Left renal pelvis (tissue), 4 donors: ENCODE measurements around the gene PIN1. TPM values are rescaled to one million over a fixed set of nuclear protein-coding genes. Genes with fewer than 3 reads are reported as not detected.
"Not testable (repeated sequence)": the region's sequence is repeated elsewhere in the genome, so short reads cannot be mapped to it uniquely, and the experiment has no call there.

Source experiments
- DNase-seq, 4 donors: peaks; one replicate each; pipeline ENCODE4 v3.0.0-alpha.2; 2013; ENCODE audit warnings: low read depth in 4 of 4, low spot score in 3 of 4
- polyA plus RNA-seq, 4 donors: library from polyadenylated mRNA; unstranded; fragments of 120-200 nt; gene quantifications; one replicate each; pipeline ENCODE4 v1.2.1, GENCODE V29; 2013; ENCODE audit not compliant: insufficient read length in 4 of 4

PIN1 gene
- 10 to 100 TPM; 45.8 to 73.3 (median 48.4) TPM for polyA plus RNA-seq

- peak; percentile 94 to 98 (median 96) for DNase-seq
These were observed at the start of gene PIN1 for GRCh38 chr19:9834726-9835506. Gene PIN1 (plus strand): TSS chr19:9835318. CDS start chr19:9835345, 27 bp downstream.

GRCh38 chr19:9785367-9786331 lies 49.5 kb upstream of the PIN1 start:
- DNase-seq = peak; percentile 92 to 95 (median 94)

- DNase-seq = no peak
These were observed 48.8 kb upstream of the PIN1 start for GRCh38 chr19:9786342-9786741.

- DNase-seq = no peak
These were observed 48.3 kb upstream of the PIN1 start for GRCh38 chr19:9786819-9787218.

GRCh38 chr19:9788604-9789003 lies 46.5 kb upstream of the PIN1 start:
- DNase-seq = not testable (repeated sequence)

GRCh38 chr19:9789066-9789465 lies 46.1 kb upstream of the PIN1 start:
- DNase-seq = no peak

- DNase-seq = not testable (repeated sequence)
These were observed 45.5 kb upstream of the PIN1 start for GRCh38 chr19:9789579-9789978.

GRCh38 chr19:9791073-9791367 lies 44.1 kb upstream of the PIN1 start:
- DNase-seq = not testable (repeated sequence)

- DNase-seq = peak in 3 of 4 donors; percentile 91
These were observed 43.4 kb upstream of the PIN1 start for GRCh38 chr19:9791552-9792205.

GRCh38 chr19:9792206-9793070 lies 42.7 kb upstream of the PIN1 start:
- peak; percentile 89 to 95 (median 91) for DNase-seq

- DNase-seq = no peak
These were observed 42.0 kb upstream of the PIN1 start for GRCh38 chr19:9793071-9793591.

- peak in 3 of 4 donors; percentile 67 to 75 (median 67) for DNase-seq
These were observed 38.9 kb upstream of the PIN1 start for GRCh38 chr19:9796113-9796773.

GRCh38 chr19:9797871-9798270 lies 37.2 kb upstream of the PIN1 start:
- DNase-seq = no peak

GRCh38 chr19:9799162-9799561 lies 36.0 kb upstream of the PIN1 start:
- no peak for DNase-seq

- no peak for DNase-seq
These were observed 33.1 kb upstream of the PIN1 start for GRCh38 chr19:9801976-9802375.

- no peak for DNase-seq
These were observed 28.3 kb upstream of the PIN1 start for GRCh38 chr19:9806803-9807202.

GRCh38 chr19:9808855-9809824 lies 26.0 kb upstream of the PIN1 start:
- DNase-seq = no peak

GRCh38 chr19:9811139-9811538 lies 24.0 kb upstream of the PIN1 start:
- no peak for DNase-seq
